GM19455 (cell line): ENCODE measurements around the gene DIAPH3.
"Not testable (repeated sequence)": the region's sequence is repeated elsewhere in the genome, so short reads cannot be mapped to it uniquely, and the experiment has no call there.

Source experiments
- ATAC-seq: cut with Tn5 transposase; IDR thresholded peaks from one replicate; pipeline ENCODE4 v1.9.1; 2021; ENCODE audit not compliant: unreplicated experiment

The DIAPH3 gene

GRCh38 chr13:60163478-60164233, at the start of gene DIAPH3:
Gene DIAPH3 (minus strand): TSS chr13:60163928. CDS start chr13:60163766, 162 bp downstream.
- peak; percentile 100 for ATAC-seq

- no peak for ATAC-seq
Measured at GRCh38 chr13:60213236-60213744, 49.6 kb upstream of the DIAPH3 start.

GRCh38 chr13:60211548-60211947, 47.8 kb upstream of the DIAPH3 start:
- ATAC-seq: no peak

GRCh38 chr13:60210510-60211330, 47.0 kb upstream of the DIAPH3 start:
- no peak for ATAC-seq

- not testable (repeated sequence) for ATAC-seq
Measured at GRCh38 chr13:60205499-60205898, 41.8 kb upstream of the DIAPH3 start.

GRCh38 chr13:60201286-60201685, 37.6 kb upstream of the DIAPH3 start:
- ATAC-seq: no peak

- ATAC-seq: not testable (repeated sequence)
Measured at GRCh38 chr13:60195893-60196292, 32.2 kb upstream of the DIAPH3 start.

GRCh38 chr13:60182907-60183306, 19.2 kb upstream of the DIAPH3 start:
- ATAC-seq: no peak

- no peak for ATAC-seq
Measured at GRCh38 chr13:60178327-60178726, 14.6 kb upstream of the DIAPH3 start.

- no peak for ATAC-seq
Measured at GRCh38 chr13:60175571-60175970, 11.8 kb upstream of the DIAPH3 start.

- no peak for ATAC-seq
Measured at GRCh38 chr13:60174113-60174512, 10.4 kb upstream of the DIAPH3 start.

GRCh38 chr13:60172111-60172510, 8.4 kb upstream of the DIAPH3 start:
- no peak for ATAC-seq

GRCh38 chr13:60170414-60170813, 6.7 kb upstream of the DIAPH3 start:
- no peak for ATAC-seq

GRCh38 chr13:60169239-60170031, 5.7 kb upstream of the DIAPH3 start:
- ATAC-seq: no peak

- ATAC-seq: no peak
Measured at GRCh38 chr13:60167121-60167520, 3.4 kb upstream of the DIAPH3 start.

GRCh38 chr13:60165391-60166099, 1.8 kb upstream of the DIAPH3 start:
- ATAC-seq: no peak

- ATAC-seq: peak; percentile 33
Measured at GRCh38 chr13:60164234-60164889, 634 bp upstream of the DIAPH3 start.

GRCh38 chr13:60162096-60162495, 1.6 kb downstream of the DIAPH3 start:
- no peak for ATAC-seq

- no peak for ATAC-seq
Measured at GRCh38 chr13:60158321-60158801, 5.4 kb downstream of the DIAPH3 start.

- no peak for ATAC-seq
Measured at GRCh38 chr13:60155978-60156377, 7.8 kb downstream of the DIAPH3 start.
